ENCODE results near the gene STARD4. TPM values are rescaled to one million over a fixed set of nuclear protein-coding genes. Genes with fewer than 3 reads are reported as not detected.

Gene STARD4
- polyA plus RNA-seq, 1 experiment, result 24.3 TPM

DNA sequence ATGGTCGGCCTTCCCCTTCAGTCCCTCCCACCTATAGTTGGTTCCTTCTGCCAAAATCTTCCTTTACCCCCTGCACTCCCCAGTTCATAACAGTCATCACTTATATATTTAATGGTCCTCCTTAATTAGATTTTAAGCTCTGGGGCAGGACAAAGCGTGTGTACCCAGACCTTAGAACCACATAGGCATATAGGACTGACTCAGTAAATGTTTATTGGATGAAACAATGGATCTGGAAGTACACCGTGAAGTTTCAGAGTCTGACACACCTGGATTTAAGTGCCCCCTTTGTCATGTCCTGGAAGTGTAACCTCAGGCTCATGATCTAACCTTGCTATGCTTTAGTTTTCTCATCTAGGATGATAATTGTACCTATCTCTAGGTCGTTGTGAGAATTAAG lies 32.0 kb downstream of the STARD4 start:
- Histone ChIP-seq H3K4me3 (ENCODE audit: low read depth, low read length) (no peak overlapping the region), H3K27me3 (ENCODE audit: control insufficient read depth, insufficient read depth, low read length) (no peaks in the 10 kb centered on the region), H3K9me3 (ENCODE audit: control insufficient read depth, insufficient read depth, low read length) (no peaks in the 10 kb centered on the region), H3K27ac (ENCODE audit: low read depth, low read length) (no peak overlapping the region)
- TF ChIP-seq, protein P1, sequence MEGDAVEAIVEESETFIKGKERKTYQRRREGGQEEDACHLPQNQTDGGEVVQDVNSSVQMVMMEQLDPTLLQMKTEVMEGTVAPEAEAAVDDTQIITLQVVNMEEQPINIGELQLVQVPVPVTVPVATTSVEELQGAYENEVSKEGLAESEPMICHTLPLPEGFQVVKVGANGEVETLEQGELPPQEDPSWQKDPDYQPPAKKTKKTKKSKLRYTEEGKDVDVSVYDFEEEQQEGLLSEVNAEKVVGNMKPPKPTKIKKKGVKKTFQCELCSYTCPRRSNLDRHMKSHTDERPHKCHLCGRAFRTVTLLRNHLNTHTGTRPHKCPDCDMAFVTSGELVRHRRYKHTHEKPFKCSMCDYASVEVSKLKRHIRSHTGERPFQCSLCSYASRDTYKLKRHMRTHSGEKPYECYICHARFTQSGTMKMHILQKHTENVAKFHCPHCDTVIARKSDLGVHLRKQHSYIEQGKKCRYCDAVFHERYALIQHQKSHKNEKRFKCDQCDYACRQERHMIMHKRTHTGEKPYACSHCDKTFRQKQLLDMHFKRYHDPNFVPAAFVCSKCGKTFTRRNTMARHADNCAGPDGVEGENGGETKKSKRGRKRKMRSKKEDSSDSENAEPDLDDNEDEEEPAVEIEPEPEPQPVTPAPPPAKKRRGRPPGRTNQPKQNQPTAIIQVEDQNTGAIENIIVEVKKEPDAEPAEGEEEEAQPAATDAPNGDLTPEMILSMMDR (IDR thresholded peaks at IDR 0.05; ENCODE audit: low read depth, low read length), result no peak
- ChIA-PET POLR2A (no interaction called here), CTCF (no interaction called here)
- no peak for DNase-seq (ENCODE audit: low read depth, low spot score)

DNA sequence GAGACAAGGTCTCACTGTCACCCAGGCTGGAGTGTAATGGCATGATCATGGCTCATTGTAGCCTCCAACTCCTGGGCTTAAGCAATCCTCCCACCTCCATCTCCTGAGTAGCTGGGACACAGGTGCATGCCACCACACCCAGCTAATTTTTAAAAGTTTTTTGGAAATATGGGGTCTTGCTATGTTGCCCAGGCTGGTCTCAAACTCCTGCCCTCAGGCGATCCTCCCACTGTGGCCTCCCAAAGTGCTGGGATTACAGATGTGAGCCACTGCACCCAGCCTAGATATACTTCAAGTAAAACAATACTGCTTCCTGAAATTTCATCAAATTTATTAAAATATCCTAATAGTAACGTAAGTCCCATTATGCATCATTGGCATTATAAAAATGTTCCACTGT lies 33.4 kb downstream of the STARD4 start:
- no peak for DNase-seq (ENCODE audit: low read depth, low spot score)
- Histone ChIP-seq H3K9me3 (ENCODE audit: control insufficient read depth, insufficient read depth, low read length) (no peaks in the 10 kb centered on the region), H3K27me3 (ENCODE audit: control insufficient read depth, insufficient read depth, low read length) (no peaks in the 10 kb centered on the region), H3K4me3 (ENCODE audit: low read depth, low read length) (no peak overlapping the region), H3K27ac (ENCODE audit: low read depth, low read length) (no peak overlapping the region)
- POLR2A ChIA-PET, result no interaction called here
- CTCF ChIA-PET, result interaction anchor here (0.7 to 1.5 kb wide), 2 partner anchors 44 to 322 kb away, joined by 3 to 4 read pairs; no protein-coding TSS in a partner anchor
- TF ChIP-seq, protein P1 (IDR thresholded peaks at IDR 0.05; ENCODE audit: low read depth, low read length), result no peak

DNA sequence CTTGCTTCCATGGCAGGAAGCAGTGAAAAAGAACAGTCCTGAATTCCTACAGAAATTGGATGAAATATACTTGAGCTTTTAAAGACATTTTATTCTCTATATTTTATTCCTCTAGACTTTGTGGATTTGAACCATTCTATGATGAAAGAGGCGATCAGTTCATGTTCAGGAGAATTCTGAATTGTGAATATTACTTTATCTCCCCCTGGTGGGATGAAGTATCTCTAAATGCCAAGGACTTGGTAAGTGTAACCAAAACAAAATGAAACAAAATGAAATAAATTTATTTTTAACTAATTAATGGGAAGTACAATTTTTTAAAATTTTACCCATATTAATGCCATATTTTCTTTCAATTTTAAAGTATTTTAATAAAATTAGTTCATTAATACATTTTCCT lies 34.1 kb downstream of the STARD4 start:
- POLR2A ChIA-PET, result no interaction called here
- TF ChIP-seq, protein P1 (IDR thresholded peaks at IDR 0.05; ENCODE audit: low read depth, low read length), result peak; percentile 44
- no peak overlapping the region for H3K27ac ChIP-seq (ENCODE audit: low read depth, low read length)
- DNase-seq (ENCODE audit: low read depth, low spot score), result no peak
- H3K4me3 ChIP-seq (ENCODE audit: low read depth, low read length), result no peak overlapping the region
- H3K9me3 ChIP-seq (ENCODE audit: control insufficient read depth, insufficient read depth, low read length), result no peaks in the 10 kb centered on the region
- CTCF ChIA-PET, result interaction anchor here (0.7 to 1.5 kb wide), 7 partner anchors 10 to 321 kb away, joined by 3 to 8 read pairs (median 3); no protein-coding TSS in a partner anchor
- H3K27me3 ChIP-seq (ENCODE audit: control insufficient read depth, insufficient read depth, low read length), result no peaks in the 10 kb centered on the region

DNA sequence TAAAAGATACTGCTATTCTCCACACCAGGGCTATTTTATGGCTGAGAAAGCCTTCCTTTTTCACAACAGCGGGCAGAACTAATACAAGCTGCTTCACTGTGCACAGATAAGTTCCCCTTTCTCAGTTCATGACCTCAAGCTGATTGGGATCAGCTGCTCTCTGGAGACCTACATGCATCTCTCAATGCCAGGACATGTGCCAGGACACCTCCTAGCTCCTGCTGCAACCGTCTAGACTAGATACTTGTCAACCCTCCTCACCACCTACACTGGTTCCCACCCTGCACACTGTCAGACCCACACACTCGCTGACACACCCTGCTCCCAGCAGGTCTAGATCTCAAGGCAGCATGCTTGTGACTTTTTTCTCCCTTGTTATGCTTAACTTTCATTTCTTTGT lies 39.8 kb downstream of the STARD4 start:
- CTCF ChIA-PET, result interaction anchor here (0.6 to 1.9 kb wide), 3 partner anchors 11 to 234 kb away, joined by 3 to 7 read pairs (median 4); no protein-coding TSS in a partner anchor
- Histone ChIP-seq H3K27me3 (ENCODE audit: control insufficient read depth, insufficient read depth, low read length) (no peaks in the 10 kb centered on the region), H3K4me3 (ENCODE audit: low read depth, low read length) (no peak overlapping the region), H3K27ac (ENCODE audit: low read depth, low read length) (no peak overlapping the region), H3K9me3 (ENCODE audit: control insufficient read depth, insufficient read depth, low read length) (no peaks in the 10 kb centered on the region)
- POLR2A ChIA-PET, result no interaction called here
- TF ChIP-seq, protein P1 (IDR thresholded peaks at IDR 0.05; ENCODE audit: low read depth, low read length), result no peak
- DNase-seq (ENCODE audit: low read depth, low spot score), result no peak

DNA sequence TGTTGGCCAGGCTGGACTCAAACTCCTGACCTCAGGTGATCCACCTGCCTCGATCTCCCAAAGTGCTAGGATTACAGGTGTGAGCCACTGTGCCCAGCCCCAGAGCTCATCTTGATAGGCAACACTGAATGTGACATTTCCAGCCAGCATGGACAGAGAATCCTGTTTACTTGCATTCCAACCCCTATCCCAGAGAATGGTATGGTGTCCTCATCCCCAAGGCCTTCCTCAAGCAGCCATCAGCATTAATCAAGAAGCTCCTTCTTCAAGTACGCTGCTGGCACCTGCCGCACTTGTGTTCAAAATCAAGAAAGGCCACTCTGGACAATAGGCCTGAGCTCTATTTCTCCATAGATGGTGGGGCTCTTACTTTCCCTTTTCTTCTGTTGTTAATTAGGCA lies 40.2 kb downstream of the STARD4 start:
- H3K27me3 ChIP-seq (ENCODE audit: control insufficient read depth, insufficient read depth, low read length), result no peaks in the 10 kb centered on the region
- TF ChIP-seq, protein P1 (IDR thresholded peaks at IDR 0.05; ENCODE audit: low read depth, low read length), result no peak
- H3K9me3 ChIP-seq (ENCODE audit: control insufficient read depth, insufficient read depth, low read length), result no peaks in the 10 kb centered on the region
- ChIA-PET CTCF (interaction anchor here (0.6 to 1.9 kb wide), 3 partner anchors 10 to 329 kb away, joined by 3 to 7 read pairs (median 3); no protein-coding TSS in a partner anchor), POLR2A (interaction anchor here (0.7 kb wide), 1 partner anchor 31 kb away, joined by 8 read pairs; no protein-coding TSS in a partner anchor)
- DNase-seq (ENCODE audit: low read depth, low spot score), result no peak
- H3K4me3 ChIP-seq (ENCODE audit: low read depth, low read length), result no peak overlapping the region
- no peak overlapping the region for H3K27ac ChIP-seq (ENCODE audit: low read depth, low read length)
